Endodermal cell (in vitro differentiated cells): ENCODE results near the gene PARN. TPM values are rescaled to one million over a fixed set of nuclear protein-coding genes. Genes with fewer than 3 reads are reported as not detected.
A peak's percentile ranks its signal among the peaks of the same experiment; 100 is the strongest.

ENCODE experiments used
- DNase-seq: peaks from one replicate; pipeline ENCODE4 v3.0.0-alpha.2; 2017
- H3K27ac ChIP-seq: 2 replicates; pipeline ENCODE4 v1.5.1; 2013; ENCODE audit warnings: mild to moderate bottlenecking, low read depth, low read length, moderate library complexity
- H3K27me3 ChIP-seq: 2 replicates; pipeline ENCODE4 v1.6.1; 2013; ENCODE audit warnings: mild to moderate bottlenecking, low read length, moderate library complexity; ENCODE audit not compliant: insufficient read depth, control insufficient read depth, poor library complexity, severe bottlenecking
- H3K36me3 ChIP-seq: 2 replicates; pipeline ENCODE4 v1.7.0; 2013; ENCODE audit warnings: mild to moderate bottlenecking, low read length, moderate library complexity; ENCODE audit not compliant: control insufficient read depth, insufficient read depth
- H3K4me1 ChIP-seq: one replicate; pipeline ENCODE4 v1.7.0; 2013; ENCODE audit warnings: low read length; ENCODE audit not compliant: control insufficient read depth, insufficient read depth
- H3K4me3 ChIP-seq: 2 replicates; pipeline ENCODE4 v1.5.1; 2013; ENCODE audit warnings: mild to moderate bottlenecking, low read length, moderate library complexity
- H3K9ac ChIP-seq: 2 replicates; pipeline ENCODE4 v1.6.1; 2013; ENCODE audit warnings: mild to moderate bottlenecking, low read length, moderate library complexity; ENCODE audit not compliant: poor library complexity, severe bottlenecking; ENCODE audit errors: extremely low read depth
- H3K9me3 ChIP-seq: 2 replicates; pipeline ENCODE4 v1.6.1; 2013; ENCODE audit warnings: mild to moderate bottlenecking, low read length, moderate library complexity; ENCODE audit not compliant: control insufficient read depth
- H3K27ac Mint-ChIP-seq: 2 replicates; pipeline ENCODE4 v1.8.0; 2020; ENCODE audit warnings: mixed read lengths
- H3K27me3 Mint-ChIP-seq: 2 replicates; pipeline ENCODE4 v1.8.0; 2021; ENCODE audit warnings: mild to moderate bottlenecking, mixed read lengths; ENCODE audit not compliant: insufficient read depth
- H3K36me3 Mint-ChIP-seq: 2 replicates; pipeline ENCODE4 v1.8.0; 2020; ENCODE audit warnings: low read depth, mixed read lengths
- H3K4me1 Mint-ChIP-seq: 2 replicates; pipeline ENCODE4 v1.8.0; 2020; ENCODE audit warnings: mixed read lengths
- H3K4me3 Mint-ChIP-seq: 2 replicates; pipeline ENCODE4 v1.8.0; 2020; ENCODE audit warnings: mild to moderate bottlenecking, moderate library complexity, mixed read lengths
- H3K9me3 Mint-ChIP-seq: 2 replicates; pipeline ENCODE4 v1.8.0; 2020; ENCODE audit warnings: mild to moderate bottlenecking, mixed read lengths
- CTCF ChIP-seq: fragments of 200-600 bp; sonication (generic); conservative IDR thresholded peaks from 2 replicates; pipeline ENCODE4 v1.5.0; 2021; ENCODE audit warnings: antibody characterized with exemption, mild to moderate bottlenecking
- WGBS, 2 experiments: methylation state at CpG; one replicate each; pipeline versions ENCODE4 v1.1.5 to v1.1.7; 2013; ENCODE audit warnings: missing lambda C conversion rate in 2 of 2, mixed read lengths in 1 of 2; ENCODE audit not compliant: insufficient coverage in 1 of 2, insufficient read length in 1 of 2; 5-methylcytosine and 5-hydroxymethylcytosine counted together
- total RNA-seq, 2 donors: library from RNA; stranded (reverse); fragmentation: NEBNext Ultra II Directional in 1 of 2; extraction: Animal tissue kit (Norgen Biotek cat#: 25700) in 1 of 2; gene quantifications; 2 replicates in 1 of 2; 3 replicates in 1 of 2; pipeline ENCODE4 v1.2.1, GENCODE V29; 2021

The PARN gene
- total RNA-seq, 2 donors from 2014 or later: 43.7 to 45.7 TPM

DNA sequence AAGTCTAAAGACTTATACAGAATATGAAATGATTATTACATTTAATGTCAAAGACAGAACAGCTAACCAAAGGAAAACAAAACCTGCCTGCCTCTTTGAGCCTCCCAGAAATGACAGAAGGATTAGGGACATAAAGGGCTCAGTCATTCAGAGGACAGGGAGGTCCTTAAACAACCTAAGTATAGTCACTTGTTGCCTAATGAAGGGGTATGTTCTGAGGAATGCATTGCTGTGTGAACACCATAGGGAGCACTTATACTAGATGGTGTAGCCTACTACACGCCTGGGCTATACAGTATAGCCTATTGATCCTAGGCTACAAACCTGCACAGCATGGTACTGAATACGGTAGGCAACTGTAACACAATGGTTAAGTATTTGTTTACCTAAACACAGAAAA is 106.4 kb downstream of the PARN start:
- no peak overlapping the region for H3K27ac Mint-ChIP-seq
- no peaks in the 10 kb centered on the region for H3K27me3 Mint-ChIP-seq
- no peak overlapping the region for H3K4me3 Mint-ChIP-seq
- H3K9me3 Mint-ChIP-seq: no peaks in the 10 kb centered on the region
- H3K27ac ChIP-seq: no peak overlapping the region
- H3K4me3 ChIP-seq: no peak overlapping the region
- peaks cover 6% of the 10 kb centered on the region for H3K36me3 ChIP-seq
- no peak for TF ChIP-seq CTCF
- peaks cover 9% of the 10 kb centered on the region for H3K36me3 Mint-ChIP-seq
- 80 to 87% methylated on average over 1 to 2 of the region's 2 CpGs for WGBS, 2 experiments
- peaks cover 64% of the 10 kb centered on the region for H3K4me1 Mint-ChIP-seq
- no peak overlapping the region for H3K9ac ChIP-seq
- no peaks in the 10 kb centered on the region for H3K9me3 ChIP-seq
- DNase-seq: no peak
- H3K27me3 ChIP-seq: no peaks in the 10 kb centered on the region
- peaks cover 6% of the 10 kb centered on the region for H3K4me1 ChIP-seq

DNA sequence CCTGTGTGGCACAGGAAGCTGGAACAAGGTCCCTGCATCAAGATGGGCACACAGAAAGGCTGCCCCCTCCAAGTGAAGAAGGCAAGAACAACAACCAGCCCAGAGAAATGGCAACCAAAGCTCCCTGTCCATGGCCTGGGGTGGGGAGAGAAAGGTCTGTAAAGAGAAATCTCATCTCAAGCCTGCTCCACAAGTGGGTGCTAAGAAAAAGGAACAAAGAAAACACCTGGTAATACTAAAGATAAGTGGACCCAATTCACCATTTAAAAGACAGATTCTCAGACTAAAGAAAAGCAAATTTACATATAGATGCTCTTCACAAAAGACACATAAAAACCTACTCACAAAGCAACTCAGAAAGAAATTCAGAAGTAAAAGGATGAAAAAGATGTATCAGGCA is 107.4 kb downstream of the PARN start:
- Mint-ChIP-seq H3K4me1 (peaks cover 56% of the 10 kb centered on the region), H3K27me3 (no peaks in the 10 kb centered on the region), H3K4me3 (no peak overlapping the region), H3K27ac (peak overlapping the region; percentile 68), H3K36me3 (peaks cover 9% of the 10 kb centered on the region), H3K9me3 (no peaks in the 10 kb centered on the region)
- peaks cover 6% of the 10 kb centered on the region for H3K36me3 ChIP-seq
- H3K9ac ChIP-seq: no peak overlapping the region
- no peaks in the 10 kb centered on the region for H3K27me3 ChIP-seq
- no peak for TF ChIP-seq CTCF
- H3K4me1 ChIP-seq: peaks cover 6% of the 10 kb centered on the region
- H3K9me3 ChIP-seq: no peaks in the 10 kb centered on the region
- DNase-seq: no peak
- H3K27ac ChIP-seq: no peak overlapping the region
- H3K4me3 ChIP-seq: no peak overlapping the region

DNA sequence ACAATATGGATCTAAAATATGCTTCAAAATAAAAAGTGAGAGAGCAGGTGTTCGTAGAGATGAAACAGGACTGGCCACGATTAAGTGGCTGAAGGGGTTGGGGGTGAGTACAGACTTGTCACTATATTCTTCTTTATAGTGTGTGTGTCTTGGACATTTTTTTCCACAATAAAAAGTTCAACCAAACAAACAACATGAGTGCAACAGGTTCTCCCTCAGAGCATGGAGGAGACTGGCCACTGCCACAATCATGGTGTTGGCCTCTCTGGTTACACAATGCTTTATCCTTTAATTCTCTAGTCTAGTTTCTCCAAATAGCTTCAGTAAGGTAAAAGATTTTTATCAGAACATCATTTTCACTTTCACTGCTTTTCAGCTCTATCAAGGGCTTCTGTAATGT is 109.3 kb downstream of the PARN start:
- Histone ChIP-seq H3K9me3 (no peaks in the 10 kb centered on the region), H3K27ac (no peak overlapping the region), H3K9ac (no peak overlapping the region), H3K27me3 (no peaks in the 10 kb centered on the region), H3K4me1 (peaks cover 6% of the 10 kb centered on the region), H3K4me3 (no peak overlapping the region), H3K36me3 (no peaks in the 10 kb centered on the region)
- H3K9me3 Mint-ChIP-seq: no peaks in the 10 kb centered on the region
- WGBS, 2 experiments: 90 to 96% methylated on average over 2 of the region's 2 CpGs
- H3K36me3 Mint-ChIP-seq: peaks cover 6% of the 10 kb centered on the region
- H3K27me3 Mint-ChIP-seq: no peaks in the 10 kb centered on the region
- no peak for DNase-seq
- no peak for TF ChIP-seq CTCF
- H3K4me1 Mint-ChIP-seq: peaks cover 45% of the 10 kb centered on the region
- no peak overlapping the region for H3K4me3 Mint-ChIP-seq
- no peak overlapping the region for H3K27ac Mint-ChIP-seq
